Panc1 (cell line): ENCODE results near the gene DHDH.

Experiments
- CTCF ChIP-seq: fragments of 450-650 bp; IDR thresholded peaks from 2 replicates; pipeline ENCODE4 v1.5.1; 2017; ENCODE audit warnings: mild to moderate bottlenecking
- POLR2AphosphoS5 ChIP-seq: IDR thresholded peaks from 2 replicates; pipeline ENCODE4 v1.6.1; 2012; ENCODE audit warnings: mild to moderate bottlenecking, low read depth, low read length, moderate library complexity
- REST ChIP-seq, 2 experiments: IDR thresholded peaks; 2 replicates each; pipeline ENCODE4 v1.6.1; 2011 to 2012; ENCODE audit warnings: low read depth in 2 of 2, control low read depth in 1 of 2, low read length in 1 of 2, mild to moderate bottlenecking in 1 of 2, moderate library complexity in 1 of 2; ENCODE audit not compliant: insufficient read depth in 1 of 2
- SIN3A ChIP-seq: IDR thresholded peaks from 2 replicates; pipeline ENCODE4 v1.6.1; 2012; ENCODE audit warnings: low read depth, mild to moderate bottlenecking, low read length, moderate library complexity, borderline replicate concordance; ENCODE audit not compliant: insufficient read depth
- TCF7L2 ChIP-seq: IDR thresholded peaks from 2 replicates; pipeline ENCODE4 v1.6.1; 2011; ENCODE audit warnings: mild to moderate bottlenecking, low read depth, low read length, inconsistent platforms

GRCh38 chr19:48953990-48954594 is 20.6 kb downstream of the DHDH start:
- no peak for TF ChIP-seq CTCF
- TF ChIP-seq POLR2AphosphoS5, result no peak
- TF ChIP-seq REST (IDR thresholded peaks at IDR 0.05; ENCODE audit: insufficient read depth in 1 of 2, low read depth in 2 of 2, low read length in 1 of 2), result no peak
- TF ChIP-seq SIN3A, result no peak
- no peak for TF ChIP-seq TCF7L2
